ENCODE measurements around the gene ADCY1.
A peak's percentile ranks its signal among the peaks of the same experiment; 100 is the strongest.

Gene ADCY1

DNA sequence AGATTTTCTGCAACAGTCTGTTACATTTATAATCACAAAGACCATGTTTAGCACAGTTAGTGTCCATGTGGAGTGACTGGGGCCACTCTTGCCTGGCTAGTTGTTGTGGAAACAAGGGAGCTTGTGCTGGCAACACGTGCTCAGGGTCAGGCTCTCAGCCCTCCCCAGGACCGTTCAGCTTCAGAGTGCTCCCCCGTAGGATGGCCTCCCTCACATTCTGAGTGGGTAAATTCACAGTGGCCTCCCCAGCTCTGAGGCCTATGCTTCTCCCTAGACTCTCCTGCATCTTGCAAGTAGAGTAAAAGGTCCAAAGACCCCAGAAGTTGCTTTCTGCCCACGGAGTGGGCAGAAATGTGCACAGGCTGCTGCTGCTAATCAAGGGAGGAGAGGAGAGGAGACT lies 122.3 kb downstream of the ADCY1 start:
- Histone ChIP-seq H3K27me3 (replicated peaks) (no peaks in the 10 kb centered on the region), H3K27ac (no peak overlapping the region), H3K36me3 (replicated peaks) (no peaks in the 10 kb centered on the region), H3K4me3 (ENCODE audit: low read depth, low read length) (no peak overlapping the region)
- DNase-seq: no peak
- TF ChIP-seq, protein P1, sequence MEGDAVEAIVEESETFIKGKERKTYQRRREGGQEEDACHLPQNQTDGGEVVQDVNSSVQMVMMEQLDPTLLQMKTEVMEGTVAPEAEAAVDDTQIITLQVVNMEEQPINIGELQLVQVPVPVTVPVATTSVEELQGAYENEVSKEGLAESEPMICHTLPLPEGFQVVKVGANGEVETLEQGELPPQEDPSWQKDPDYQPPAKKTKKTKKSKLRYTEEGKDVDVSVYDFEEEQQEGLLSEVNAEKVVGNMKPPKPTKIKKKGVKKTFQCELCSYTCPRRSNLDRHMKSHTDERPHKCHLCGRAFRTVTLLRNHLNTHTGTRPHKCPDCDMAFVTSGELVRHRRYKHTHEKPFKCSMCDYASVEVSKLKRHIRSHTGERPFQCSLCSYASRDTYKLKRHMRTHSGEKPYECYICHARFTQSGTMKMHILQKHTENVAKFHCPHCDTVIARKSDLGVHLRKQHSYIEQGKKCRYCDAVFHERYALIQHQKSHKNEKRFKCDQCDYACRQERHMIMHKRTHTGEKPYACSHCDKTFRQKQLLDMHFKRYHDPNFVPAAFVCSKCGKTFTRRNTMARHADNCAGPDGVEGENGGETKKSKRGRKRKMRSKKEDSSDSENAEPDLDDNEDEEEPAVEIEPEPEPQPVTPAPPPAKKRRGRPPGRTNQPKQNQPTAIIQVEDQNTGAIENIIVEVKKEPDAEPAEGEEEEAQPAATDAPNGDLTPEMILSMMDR (IDR thresholded peaks at IDR 0.05; ENCODE audit: low read depth, low read length, missing control alignments): no peak
- in situ Hi-C loops (cut with HindIII; ENCODE audit: low pct_ligation_motif_present, low sequenced_read_pairs): no loop called here

- H3K4me3 ChIP-seq (ENCODE audit: low read depth, low read length): no peak overlapping the region
- in situ Hi-C loops (cut with HindIII; ENCODE audit: low pct_ligation_motif_present, low sequenced_read_pairs): no loop called here
- no peaks in the 10 kb centered on the region for H3K36me3 ChIP-seq (replicated peaks)
- TF ChIP-seq, protein P1 (IDR thresholded peaks at IDR 0.05; ENCODE audit: low read depth, low read length, missing control alignments): no peak
- no peak overlapping the region for H3K27ac ChIP-seq
- H3K27me3 ChIP-seq (replicated peaks): no peaks in the 10 kb centered on the region
- DNase-seq: peak; percentile 37
Observed at GRCh38 chr7:45697576-45698136, 123.5 kb downstream of the ADCY1 start.

DNA sequence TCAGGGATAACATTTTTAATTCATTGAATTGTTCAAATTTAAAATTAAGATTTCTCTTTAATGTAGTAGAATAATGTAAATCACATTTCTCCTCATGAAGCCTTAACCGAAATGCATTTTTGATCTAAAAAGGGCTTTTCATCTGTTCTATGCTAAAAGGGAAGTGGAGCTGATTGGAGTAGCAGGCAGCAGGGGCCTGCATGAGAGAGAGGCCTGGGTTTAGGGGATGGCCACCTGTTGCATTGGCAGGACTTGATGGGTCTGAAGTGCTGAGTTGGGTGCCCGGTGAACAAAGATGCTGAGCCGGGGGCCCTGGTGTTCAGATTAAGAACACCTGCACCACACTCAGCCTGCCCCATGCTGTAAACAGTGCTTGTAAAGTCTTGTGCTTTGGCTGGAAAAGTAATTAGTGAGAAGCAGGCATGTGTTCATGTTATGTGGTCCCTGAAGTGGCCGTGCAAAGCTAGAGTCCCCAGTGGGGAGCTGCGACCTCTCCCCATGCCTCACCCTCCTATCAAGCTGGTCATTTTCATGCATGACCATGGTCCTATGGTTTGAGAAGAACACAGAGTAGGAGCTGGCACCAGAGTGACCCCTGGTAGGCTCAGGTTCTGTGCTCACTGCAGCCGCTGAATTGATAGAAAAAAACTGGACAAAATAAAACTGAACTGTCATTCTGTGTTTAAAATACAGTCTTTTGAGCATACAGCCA lies 124.3 kb downstream of the ADCY1 start:
- DNase-seq: no peak
- in situ Hi-C loops (cut with HindIII; ENCODE audit: low pct_ligation_motif_present, low sequenced_read_pairs): no loop called here
- Histone ChIP-seq H3K36me3 (replicated peaks) (no peaks in the 10 kb centered on the region), H3K4me3 (ENCODE audit: low read depth, low read length) (no peak overlapping the region), H3K27me3 (replicated peaks) (no peaks in the 10 kb centered on the region), H3K27ac (no peak overlapping the region)
- TF ChIP-seq, protein P1 (IDR thresholded peaks at IDR 0.05; ENCODE audit: low read depth, low read length, missing control alignments): no peak

DNA sequence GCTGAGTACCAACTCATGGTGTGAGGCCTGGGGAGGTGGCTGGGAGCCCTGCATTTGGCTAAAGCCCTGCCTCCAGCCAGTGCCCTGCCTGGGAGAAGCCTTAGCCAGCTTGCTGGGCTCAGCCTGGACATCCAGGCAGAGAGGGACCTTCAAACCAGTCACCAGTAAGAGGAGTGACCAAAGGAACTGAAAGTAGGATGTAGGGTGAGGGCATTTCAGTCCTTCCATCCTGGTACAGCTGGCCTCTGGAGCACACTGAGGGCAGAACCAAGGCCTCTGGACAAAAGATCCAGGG lies 124.8 kb downstream of the ADCY1 start:
- no peak overlapping the region for H3K27ac ChIP-seq
- no peaks in the 10 kb centered on the region for H3K27me3 ChIP-seq (replicated peaks)
- in situ Hi-C loops (cut with HindIII; ENCODE audit: low pct_ligation_motif_present, low sequenced_read_pairs): no loop called here
- DNase-seq: no peak
- no peak overlapping the region for H3K4me3 ChIP-seq (ENCODE audit: low read depth, low read length)
- TF ChIP-seq, protein P1 (IDR thresholded peaks at IDR 0.05; ENCODE audit: low read depth, low read length, missing control alignments): no peak
- no peaks in the 10 kb centered on the region for H3K36me3 ChIP-seq (replicated peaks)

GRCh38 chr7:45699726-45700390 lies 125.7 kb downstream of the ADCY1 start:
- in situ Hi-C loops (cut with HindIII; ENCODE audit: low pct_ligation_motif_present, low sequenced_read_pairs): no loop called here
- no peak for DNase-seq
- no peak overlapping the region for H3K27ac ChIP-seq
- TF ChIP-seq, protein P1 (IDR thresholded peaks at IDR 0.05; ENCODE audit: low read depth, low read length, missing control alignments): no peak
- no peaks in the 10 kb centered on the region for H3K27me3 ChIP-seq (replicated peaks)
- H3K36me3 ChIP-seq (replicated peaks): no peaks in the 10 kb centered on the region
- no peak overlapping the region for H3K4me3 ChIP-seq (ENCODE audit: low read depth, low read length)
